Mesendoderm (in vitro differentiated cells): ENCODE measurements around the gene UCKL1.
A peak's percentile ranks its signal among the peaks of the same experiment; 100 is the strongest.

Source experiments
- DNase-seq: peaks from one replicate; pipeline ENCODE4 v3.0.0; 2013
- H2AK5ac ChIP-seq: 2 replicates; pipeline ENCODE4 v1.6.1; 2013; ENCODE audit warnings: low read length, inconsistent platforms
- H2BK120ac ChIP-seq: 2 replicates; pipeline ENCODE4 v1.6.1; 2013; ENCODE audit warnings: low read depth, mild to moderate bottlenecking, low read length, moderate library complexity, mixed read lengths
- H2BK15ac ChIP-seq: replicated peaks from 2 replicates; pipeline ENCODE4 v1.6.1; 2013; ENCODE audit warnings: low read depth, mild to moderate bottlenecking, moderate library complexity
- H2BK5ac ChIP-seq: 2 replicates; pipeline ENCODE4 v1.6.1; 2013; ENCODE audit warnings: low read length, inconsistent platforms
- H3K18ac ChIP-seq: 2 replicates; pipeline ENCODE4 v1.6.1; 2013; ENCODE audit warnings: mild to moderate bottlenecking, low read length, mixed read lengths
- H3K23ac ChIP-seq: one replicate; pipeline ENCODE4 v1.6.1; 2013; ENCODE audit warnings: low read length
- H3K27ac ChIP-seq: 2 replicates; pipeline ENCODE4 v1.5.1; 2013; ENCODE audit warnings: low read depth, mild to moderate bottlenecking, inconsistent platforms, low read length, moderate library complexity
- H3K27me3 ChIP-seq: 2 replicates; pipeline ENCODE4 v1.6.1; 2013; ENCODE audit warnings: low read length, control low read depth, mild to moderate bottlenecking, inconsistent platforms; ENCODE audit not compliant: insufficient read depth, poor library complexity
- H3K36me3 ChIP-seq: 2 replicates; pipeline ENCODE4 v1.6.1; 2013; ENCODE audit warnings: low read length, inconsistent platforms; ENCODE audit not compliant: control insufficient read depth, insufficient read depth
- H3K4ac ChIP-seq: one replicate; pipeline ENCODE4 v1.6.1; 2013; ENCODE audit warnings: low read depth, mild to moderate bottlenecking, low read length, moderate library complexity
- H3K4me1 ChIP-seq: 2 replicates; pipeline ENCODE4 v1.6.1; 2013; ENCODE audit warnings: low read depth, low read length, inconsistent platforms; ENCODE audit not compliant: control insufficient read depth
- H3K4me2 ChIP-seq: 2 replicates; pipeline ENCODE4 v1.6.1; 2013; ENCODE audit warnings: low read length
- H3K4me3 ChIP-seq: 2 replicates; pipeline ENCODE4 v1.5.1; 2013; ENCODE audit warnings: mild to moderate bottlenecking, low read length
- H3K56ac ChIP-seq: one replicate; pipeline ENCODE4 v1.6.1; 2013; ENCODE audit warnings: low read length
- H3K79me1 ChIP-seq: 2 replicates; pipeline ENCODE4 v1.6.1; 2013; ENCODE audit warnings: low read length, inconsistent platforms
- H3K79me2 ChIP-seq: 2 replicates; pipeline ENCODE4 v1.6.1; 2013; ENCODE audit warnings: mild to moderate bottlenecking, low read length; ENCODE audit not compliant: control insufficient read depth, insufficient read depth
- H3K9ac ChIP-seq: 2 replicates; pipeline ENCODE4 v1.6.1; 2013; ENCODE audit warnings: low read length, inconsistent platforms
- H4K5ac ChIP-seq: one replicate; pipeline ENCODE4 v1.6.1; 2013; ENCODE audit warnings: low read length
- H4K8ac ChIP-seq: one replicate; pipeline ENCODE4 v1.6.1; 2013; ENCODE audit warnings: low read depth, mild to moderate bottlenecking, control low read depth, low read length, moderate library complexity
- whole genome bisulfite sequencing: extraction: QIAGEN DNeasy Blood & Tissue Kit; methylation state at CpG from one replicate; pipeline ENCODE4 v1.1.7; 2013; ENCODE audit warnings: low lambda C conversion rate, missing lambda C conversion rate; ENCODE audit not compliant: insufficient coverage; ENCODE audit errors: extremely low coverage; 5-methylcytosine and 5-hydroxymethylcytosine counted together

The UCKL1 gene

DNA sequence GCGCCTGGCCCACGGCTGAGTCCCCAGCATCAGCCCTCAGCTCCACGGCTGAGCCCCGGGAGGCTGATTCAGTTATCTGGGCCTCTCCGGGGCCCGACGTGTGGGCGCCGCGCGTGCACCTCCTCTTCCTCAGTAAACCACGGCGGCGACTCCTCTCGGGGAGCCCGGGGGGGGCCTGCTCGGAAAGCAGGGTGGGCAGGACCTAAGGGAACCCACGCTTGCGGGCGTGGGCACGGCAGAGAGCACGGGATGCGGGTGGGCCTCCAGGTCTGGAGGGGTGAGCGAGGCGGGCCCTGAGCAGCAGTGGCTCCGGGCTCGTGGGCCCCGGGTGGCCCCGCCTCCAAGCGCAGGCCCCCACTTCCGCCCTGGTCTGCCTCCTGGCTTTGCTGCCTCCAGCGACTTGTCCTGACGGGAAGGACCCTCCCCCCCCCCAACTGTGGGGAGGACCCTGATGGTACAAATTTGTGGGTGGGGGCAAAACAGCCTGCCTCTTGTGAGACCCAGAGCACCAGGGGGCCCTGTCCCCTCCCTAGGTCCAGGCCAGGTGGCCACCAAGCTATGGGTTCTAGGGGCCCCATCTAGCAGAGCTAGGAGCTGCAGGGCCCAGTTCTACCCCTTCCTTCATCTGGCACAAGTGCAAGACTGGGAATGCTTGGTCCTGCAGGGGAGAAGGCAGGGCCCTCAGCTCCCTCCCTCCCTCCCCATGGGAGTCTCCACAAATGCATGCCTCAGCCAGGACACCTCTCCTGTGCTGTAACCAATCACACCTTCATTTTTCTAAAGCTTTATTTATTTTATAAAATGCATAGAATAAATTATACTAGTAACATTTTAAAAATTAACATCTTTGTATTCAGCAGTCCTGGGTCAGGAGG is 16.9 kb downstream of the UCKL1 start:
- no peaks in the 10 kb centered on the region for H3K79me2 ChIP-seq
- no peak overlapping the region for H2BK5ac ChIP-seq
- no peak overlapping the region for H3K4ac ChIP-seq
- no peak overlapping the region for H3K27ac ChIP-seq
- no peak overlapping the region for H2BK15ac ChIP-seq
- no peak overlapping the region for H4K8ac ChIP-seq
- H2BK120ac ChIP-seq, result no peak overlapping the region
- no peaks in the 10 kb centered on the region for H3K79me1 ChIP-seq
- no peaks in the 10 kb centered on the region for H3K27me3 ChIP-seq
- peak overlapping the region; percentile 19 for H3K4me2 ChIP-seq
- no peak overlapping the region for H3K18ac ChIP-seq
- no peak overlapping the region for H3K4me3 ChIP-seq
- peaks cover 2% of the 10 kb centered on the region for H3K4me1 ChIP-seq
- no peak overlapping the region for H4K5ac ChIP-seq
- H3K23ac ChIP-seq, result no peak overlapping the region
- no CpG with 5 or more reads among the region's 33 CpGs for WGBS
- peak overlapping the region; percentile 36 for H3K9ac ChIP-seq
- H3K36me3 ChIP-seq, result peaks cover 1% of the 10 kb centered on the region
- peak overlapping the region; percentile 52 for H3K56ac ChIP-seq
- H2AK5ac ChIP-seq, result no peak overlapping the region
- no peak for DNase-seq

DNA sequence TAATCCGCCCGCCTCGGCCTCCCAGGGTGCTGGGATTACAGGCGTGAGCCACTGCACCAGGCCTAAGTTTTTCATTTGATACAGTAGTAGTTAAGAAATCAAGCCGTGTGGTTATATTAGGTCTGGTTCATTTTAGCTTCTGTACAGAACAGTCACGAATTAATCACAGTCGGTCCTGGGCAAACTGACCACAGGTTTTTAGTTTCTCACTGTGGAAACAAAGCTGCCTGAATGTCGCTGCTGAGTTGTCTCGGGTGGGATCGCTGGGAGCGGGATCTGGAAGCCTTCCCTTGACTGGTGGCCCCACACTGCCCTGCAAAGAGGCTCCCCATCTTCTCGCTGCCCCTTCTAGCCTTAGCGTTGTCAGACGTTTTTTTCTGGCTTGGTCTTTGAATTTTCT is 18.6 kb downstream of the UCKL1 start:
- Histone ChIP-seq H4K5ac (no peak overlapping the region), H3K4me1 (peaks cover 2% of the 10 kb centered on the region), H2AK5ac (no peak overlapping the region), H3K4ac (no peak overlapping the region), H4K8ac (no peak overlapping the region), H3K27me3 (no peaks in the 10 kb centered on the region), H3K56ac (no peak overlapping the region), H2BK5ac (no peak overlapping the region), H3K23ac (no peak overlapping the region), H3K79me1 (no peaks in the 10 kb centered on the region), H3K4me2 (no peak overlapping the region), H2BK15ac (no peak overlapping the region), H2BK120ac (no peak overlapping the region), H3K18ac (no peak overlapping the region), H3K36me3 (no peaks in the 10 kb centered on the region), H3K79me2 (no peaks in the 10 kb centered on the region), H3K27ac (no peak overlapping the region), H3K4me3 (no peak overlapping the region), H3K9ac (no peak overlapping the region)
- no peak for DNase-seq
- no CpG with 5 or more reads among the region's 14 CpGs for WGBS

DNA sequence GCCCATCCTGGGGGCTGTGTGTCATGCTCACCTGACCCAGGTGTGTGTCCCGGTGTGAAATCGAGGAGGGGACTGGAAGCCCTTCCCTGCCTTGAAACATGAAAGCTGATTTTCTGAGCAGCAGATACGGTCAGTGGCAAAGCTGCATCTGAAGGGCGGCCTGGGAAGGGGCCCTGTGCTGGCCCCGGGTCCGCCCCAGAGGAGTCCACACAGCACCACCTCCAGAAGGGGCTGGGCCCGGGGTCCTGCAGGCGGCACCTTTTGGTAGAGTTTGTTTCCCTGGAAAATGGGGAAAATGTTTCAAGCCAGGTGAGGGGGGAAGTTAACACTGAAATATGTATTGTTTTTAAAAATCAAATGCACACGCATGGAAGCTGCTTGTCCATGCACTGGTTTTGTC is 20.8 kb downstream of the UCKL1 start:
- no peak overlapping the region for H3K9ac ChIP-seq
- no peak overlapping the region for H3K27ac ChIP-seq
- no peak for DNase-seq
- no peak overlapping the region for H4K5ac ChIP-seq
- no peak overlapping the region for H3K4me3 ChIP-seq
- no peaks in the 10 kb centered on the region for H3K4me1 ChIP-seq
- no peak overlapping the region for H3K18ac ChIP-seq
- H2AK5ac ChIP-seq, result no peak overlapping the region
- H2BK15ac ChIP-seq, result no peak overlapping the region
- no peak overlapping the region for H3K56ac ChIP-seq
- H3K27me3 ChIP-seq, result no peaks in the 10 kb centered on the region
- no peaks in the 10 kb centered on the region for H3K79me1 ChIP-seq
- H2BK120ac ChIP-seq, result no peak overlapping the region
- H3K36me3 ChIP-seq, result no peaks in the 10 kb centered on the region
- no peak overlapping the region for H2BK5ac ChIP-seq
- WGBS, result no CpG with 5 or more reads among the region's 9 CpGs
- H3K4me2 ChIP-seq, result no peak overlapping the region
- no peak overlapping the region for H3K4ac ChIP-seq
- H3K23ac ChIP-seq, result no peak overlapping the region
- H3K79me2 ChIP-seq, result no peaks in the 10 kb centered on the region
- no peak overlapping the region for H4K8ac ChIP-seq

DNA sequence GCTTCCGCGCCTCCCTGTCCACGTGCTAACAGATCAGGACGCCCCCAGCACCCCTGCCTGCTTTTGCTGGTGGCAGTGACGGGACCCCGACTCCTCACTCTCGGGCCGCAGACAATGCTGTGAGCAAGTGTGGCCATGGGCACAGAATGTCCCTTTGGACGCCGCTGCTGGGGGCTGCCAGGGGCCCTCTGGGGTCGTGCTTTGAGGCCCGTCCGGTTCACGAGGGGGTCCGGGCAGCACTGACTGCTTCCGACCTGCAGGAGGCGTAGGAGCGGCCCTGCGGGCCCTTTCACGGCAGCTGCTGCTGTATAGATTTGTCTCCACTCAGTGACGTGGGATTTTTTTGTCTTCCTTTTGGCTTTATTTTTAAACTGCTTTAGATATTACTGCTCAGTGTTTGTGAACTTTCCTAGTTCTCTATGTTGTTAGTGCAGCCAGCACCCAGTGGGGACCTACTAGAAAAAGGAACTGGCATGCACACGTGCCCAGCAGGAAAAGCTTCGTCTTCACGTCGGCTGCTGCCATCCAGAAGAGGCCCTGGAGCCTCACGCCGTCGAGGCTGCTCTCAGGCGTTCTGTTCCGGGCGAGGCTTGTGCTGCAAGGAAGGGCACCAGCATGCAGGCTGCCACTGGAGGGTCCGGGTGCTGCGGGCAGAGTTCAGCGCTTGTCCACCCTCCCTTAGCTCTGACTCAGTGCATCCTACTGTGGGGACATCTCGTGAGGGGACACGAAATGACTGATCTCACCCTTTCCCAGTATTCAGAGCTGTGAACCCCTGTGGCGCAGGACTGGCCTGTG is 21.7 kb downstream of the UCKL1 start:
- Histone ChIP-seq H4K5ac (no peak overlapping the region), H3K79me2 (no peaks in the 10 kb centered on the region), H3K18ac (no peak overlapping the region), H3K4me2 (no peak overlapping the region), H3K27me3 (no peaks in the 10 kb centered on the region), H2BK120ac (no peak overlapping the region), H3K23ac (no peak overlapping the region), H3K36me3 (no peaks in the 10 kb centered on the region), H3K4me3 (no peak overlapping the region), H3K9ac (no peak overlapping the region), H4K8ac (no peak overlapping the region), H3K4ac (no peak overlapping the region), H3K4me1 (no peaks in the 10 kb centered on the region), H3K79me1 (no peaks in the 10 kb centered on the region), H2AK5ac (no peak overlapping the region), H3K56ac (no peak overlapping the region), H3K27ac (no peak overlapping the region), H2BK5ac (no peak overlapping the region), H2BK15ac (no peak overlapping the region)
- DNase-seq, result peak; percentile 30
- WGBS, result no CpG with 5 or more reads among the region's 37 CpGs

DNA sequence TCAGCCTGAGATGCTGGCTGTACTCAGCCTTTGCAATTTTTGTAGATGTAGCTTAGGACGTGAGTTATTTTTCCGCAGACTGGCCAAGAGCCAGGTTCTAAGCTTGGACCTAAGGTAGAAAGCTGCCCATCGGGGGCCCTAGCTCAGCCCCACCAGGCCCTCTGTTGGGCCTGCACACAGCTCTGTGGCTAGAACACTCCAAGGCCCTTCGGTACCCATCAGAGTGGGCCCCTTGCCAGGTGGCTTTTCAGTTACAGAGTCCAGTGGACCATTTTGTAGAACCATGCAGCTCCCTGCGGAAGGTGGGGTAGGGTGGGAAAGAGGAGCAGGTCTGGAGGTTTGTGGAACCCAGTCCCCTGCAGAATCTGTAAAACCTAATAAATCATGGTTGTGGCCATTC is 22.6 kb downstream of the UCKL1 start:
- Histone ChIP-seq H3K4me1 (no peaks in the 10 kb centered on the region), H2BK15ac (no peak overlapping the region), H2BK120ac (no peak overlapping the region), H3K27me3 (no peaks in the 10 kb centered on the region), H3K23ac (no peak overlapping the region), H3K4me2 (no peak overlapping the region), H3K56ac (no peak overlapping the region), H3K36me3 (peaks cover 4% of the 10 kb centered on the region), H3K9ac (no peak overlapping the region), H4K8ac (no peak overlapping the region), H3K4me3 (no peak overlapping the region), H3K27ac (no peak overlapping the region), H3K79me1 (no peaks in the 10 kb centered on the region), H2BK5ac (no peak overlapping the region), H4K5ac (no peak overlapping the region), H3K18ac (no peak overlapping the region), H3K79me2 (no peaks in the 10 kb centered on the region), H3K4ac (no peak overlapping the region), H2AK5ac (no peak overlapping the region)
- DNase-seq, result no peak
- WGBS, result no CpG with 5 or more reads among the region's 5 CpGs
